HEK293 (cell line): ENCODE data around the gene SEC23B.

Source experiments
- CTCF ChIA-PET: fragments of 350-600 bp; formaldehyde crosslinking; extraction: SDS; loops from one replicate; lab custom pipeline; 2021; ENCODE audit warnings: antibody characterized with exemption; lab: Yijun Ruan, JAX
- POLR2A ChIA-PET: fragments of 300-600 bp; formaldehyde crosslinking; extraction: SDS; loops from one replicate; lab custom pipeline; 2020; ENCODE audit warnings: antibody characterized with exemption, inconsistent platforms; lab: Yijun Ruan, JAX
- H3K27ac ChIP-seq: fragments of 200-500 bp; sonication (Bioruptor generic); 2 replicates; pipeline ENCODE4 v1.5.1; 2014; ENCODE audit warnings: low read depth, low read length, control low read depth, inconsistent platforms; ENCODE audit errors: extremely low read depth
- H3K36me3 ChIP-seq, 2 experiments: fragments of 200-500 bp in 1 of 2; sonication (Bioruptor generic) in 1 of 2; 1 replicate in 1 of 2; 2 replicates in 1 of 2; pipeline ENCODE4 v1.5.1; 2014 to 2017; ENCODE audit warnings: inconsistent platforms in 2 of 2, low read length in 2 of 2; ENCODE audit not compliant: control insufficient read depth in 2 of 2, insufficient read depth in 1 of 2
- H3K4me1 ChIP-seq: fragments of 200-500 bp; sonication (Bioruptor generic); 2 replicates; pipeline ENCODE4 v1.5.1; 2014; ENCODE audit warnings: mild to moderate bottlenecking, low read length, inconsistent platforms; ENCODE audit not compliant: control insufficient read depth, insufficient read depth
- H3K4me3 ChIP-seq: 2 replicates; pipeline ENCODE4 v1.5.1; 2011; ENCODE audit warnings: low read depth, mild to moderate bottlenecking, control low read depth, low read length, moderate library complexity
- H3K9me3 ChIP-seq: fragments of 200-500 bp; sonication (Bioruptor generic); 2 replicates; pipeline ENCODE4 v1.5.1; 2014; ENCODE audit warnings: low read depth, low read length, inconsistent platforms; ENCODE audit not compliant: control insufficient read depth, insufficient read depth
- BCL11A ChIP-seq: fragments of 450-650 bp; formaldehyde crosslinking; IDR thresholded peaks from 2 replicates; pipeline ENCODE4 v1.5.1; 2016; ENCODE audit warnings: low read depth, missing biosample characterization, missing genetic modification characterization
- KLF10 ChIP-seq: fragments of 450-650 bp; IDR thresholded peaks from 2 replicates; pipeline ENCODE4 v1.5.1; 2018; ENCODE audit warnings: missing biosample characterization, mild to moderate bottlenecking, missing genetic modification characterization
- MZF1 ChIP-seq: fragments of 450-650 bp; formaldehyde crosslinking; IDR thresholded peaks from 2 replicates; pipeline ENCODE4 v1.5.1; 2017; ENCODE audit warnings: missing biosample characterization, missing genetic modification characterization, borderline replicate concordance
- REPIN1 ChIP-seq: fragments of 450-650 bp; formaldehyde crosslinking; IDR thresholded peaks from 2 replicates; pipeline ENCODE4 v1.5.1; 2017; ENCODE audit warnings: missing biosample characterization, missing genetic modification characterization, low read depth
- YY1 ChIP-seq: fragments of 450-650 bp; formaldehyde crosslinking; IDR thresholded peaks from 2 replicates; pipeline ENCODE4 v1.5.1; 2018; ENCODE audit warnings: missing biosample characterization, missing genetic modification characterization
- ZBTB20 ChIP-seq: fragments of 450-650 bp; formaldehyde crosslinking; IDR thresholded peaks from 2 replicates; pipeline ENCODE4 v1.5.1; 2016; ENCODE audit warnings: missing biosample characterization, missing genetic modification characterization
- ZBTB48 ChIP-seq: fragments of 450-650 bp; formaldehyde crosslinking; IDR thresholded peaks from 2 replicates; pipeline ENCODE4 v1.5.1; 2016; ENCODE audit warnings: missing biosample characterization, missing genetic modification characterization
- ZIC2 ChIP-seq: fragments of 450-650 bp; formaldehyde crosslinking; IDR thresholded peaks from 2 replicates; pipeline ENCODE4 v1.5.1; 2016; ENCODE audit warnings: missing biosample characterization, missing genetic modification characterization
- ZNF157 ChIP-seq: fragments of 450-650 bp; formaldehyde crosslinking; IDR thresholded peaks from 2 replicates; pipeline ENCODE4 v1.5.1; 2016; ENCODE audit warnings: missing biosample characterization, missing genetic modification characterization
- ZNF169 ChIP-seq: fragments of 450-650 bp; formaldehyde crosslinking; IDR thresholded peaks from 2 replicates; pipeline ENCODE4 v1.5.1; 2016; ENCODE audit warnings: missing biosample characterization, missing genetic modification characterization
- ZNF2 ChIP-seq: fragments of 450-650 bp; formaldehyde crosslinking; IDR thresholded peaks from 2 replicates; pipeline ENCODE4 v1.5.1; 2016; ENCODE audit warnings: missing biosample characterization, missing genetic modification characterization
- ZNF24 ChIP-seq: fragments of 450-650 bp; formaldehyde crosslinking; IDR thresholded peaks from 2 replicates; pipeline ENCODE4 v1.5.1; 2016; ENCODE audit warnings: missing biosample characterization, missing genetic modification characterization
- ZNF266 ChIP-seq: fragments of 450-650 bp; formaldehyde crosslinking; IDR thresholded peaks from 2 replicates; pipeline ENCODE4 v1.5.1; 2016; ENCODE audit warnings: missing biosample characterization, missing genetic modification characterization, low read depth
- ZNF350 ChIP-seq: fragments of 450-650 bp; formaldehyde crosslinking; IDR thresholded peaks from 2 replicates; pipeline ENCODE4 v1.5.0; 2017; ENCODE audit warnings: missing biosample characterization, mild to moderate bottlenecking, missing genetic modification characterization
- ZNF423 ChIP-seq: fragments of 450-650 bp; formaldehyde crosslinking; IDR thresholded peaks from 2 replicates; pipeline ENCODE4 v1.5.1; 2016; ENCODE audit warnings: missing biosample characterization, missing genetic modification characterization
- ZNF433 ChIP-seq: fragments of 450-650 bp; formaldehyde crosslinking; IDR thresholded peaks from 2 replicates; pipeline ENCODE4 v1.5.1; 2016; ENCODE audit warnings: missing biosample characterization, missing genetic modification characterization, low read depth
- ZNF549 ChIP-seq: fragments of 450-650 bp; IDR thresholded peaks from 2 replicates; pipeline ENCODE4 v1.5.1; 2018; ENCODE audit warnings: missing biosample characterization, missing genetic modification characterization, mild to moderate bottlenecking, inconsistent platforms, moderate library complexity
- ZNF658 ChIP-seq: fragments of 450-650 bp; formaldehyde crosslinking; IDR thresholded peaks from 2 replicates; pipeline ENCODE4; 2016; ENCODE audit warnings: missing biosample characterization, missing genetic modification characterization
- ZNF664 ChIP-seq: fragments of 450-650 bp; formaldehyde crosslinking; IDR thresholded peaks from 2 replicates; pipeline ENCODE4 v1.5.1; 2016; ENCODE audit warnings: missing biosample characterization, missing genetic modification characterization
- ZNF791 ChIP-seq: fragments of 450-650 bp; formaldehyde crosslinking; IDR thresholded peaks from 2 replicates; pipeline ENCODE4 v1.5.1; 2016; ENCODE audit warnings: missing biosample characterization, missing genetic modification characterization
- ZSCAN16 ChIP-seq: fragments of 450-650 bp; formaldehyde crosslinking; IDR thresholded peaks from 2 replicates; pipeline ENCODE4 v1.5.1; 2016; ENCODE audit warnings: missing biosample characterization, missing genetic modification characterization
- TF ChIP-seq, protein P1 (sequence below): fragments of 450-650 bp; IDR thresholded peaks from 2 replicates; pipeline ENCODE4 v1.5.1; 2018; ENCODE audit warnings: missing biosample characterization, missing genetic modification characterization
- TF ChIP-seq, protein P2 (sequence below): fragments of 450-650 bp; formaldehyde crosslinking; IDR thresholded peaks from 2 replicates; pipeline ENCODE4 v1.5.1; 2016; ENCODE audit warnings: missing biosample characterization, missing genetic modification characterization

The SEC23B gene

DNA sequence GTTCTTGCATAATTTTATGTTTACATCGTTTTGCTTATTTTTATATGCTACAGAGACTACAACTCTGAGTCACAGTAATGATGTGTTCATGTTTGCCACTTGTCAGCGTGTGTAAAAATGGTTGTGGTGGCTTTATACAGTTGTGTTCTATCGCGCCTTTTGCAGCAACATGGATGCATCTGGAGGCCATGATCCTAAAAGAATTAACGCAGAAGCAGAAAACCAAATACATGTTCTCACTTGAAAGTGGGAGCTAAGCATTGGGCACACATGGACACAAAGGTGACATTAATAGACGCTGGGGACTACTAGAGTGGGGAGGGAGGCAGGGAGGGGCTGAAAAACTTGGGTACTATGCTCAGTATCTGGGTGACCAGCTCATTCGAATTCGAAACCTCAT lies 996 bp upstream of the SEC23B start (continued):
- TF ChIP-seq ZNF664 (tag by site-specific recombination) (no peak), ZBTB48 (tag by site-specific recombination) (no peak), REPIN1 (tag by site-specific recombination) (no peak)
- TF ChIP-seq, protein P1, sequence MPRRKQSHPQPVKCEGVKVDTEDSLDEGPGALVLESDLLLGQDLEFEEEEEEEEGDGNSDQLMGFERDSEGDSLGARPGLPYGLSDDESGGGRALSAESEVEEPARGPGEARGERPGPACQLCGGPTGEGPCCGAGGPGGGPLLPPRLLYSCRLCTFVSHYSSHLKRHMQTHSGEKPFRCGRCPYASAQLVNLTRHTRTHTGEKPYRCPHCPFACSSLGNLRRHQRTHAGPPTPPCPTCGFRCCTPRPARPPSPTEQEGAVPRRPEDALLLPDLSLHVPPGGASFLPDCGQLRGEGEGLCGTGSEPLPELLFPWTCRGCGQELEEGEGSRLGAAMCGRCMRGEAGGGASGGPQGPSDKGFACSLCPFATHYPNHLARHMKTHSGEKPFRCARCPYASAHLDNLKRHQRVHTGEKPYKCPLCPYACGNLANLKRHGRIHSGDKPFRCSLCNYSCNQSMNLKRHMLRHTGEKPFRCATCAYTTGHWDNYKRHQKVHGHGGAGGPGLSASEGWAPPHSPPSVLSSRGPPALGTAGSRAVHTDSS (tag by site-specific recombination), result no peak
- TF ChIP-seq, all 188 proteins: peak for 0

DNA sequence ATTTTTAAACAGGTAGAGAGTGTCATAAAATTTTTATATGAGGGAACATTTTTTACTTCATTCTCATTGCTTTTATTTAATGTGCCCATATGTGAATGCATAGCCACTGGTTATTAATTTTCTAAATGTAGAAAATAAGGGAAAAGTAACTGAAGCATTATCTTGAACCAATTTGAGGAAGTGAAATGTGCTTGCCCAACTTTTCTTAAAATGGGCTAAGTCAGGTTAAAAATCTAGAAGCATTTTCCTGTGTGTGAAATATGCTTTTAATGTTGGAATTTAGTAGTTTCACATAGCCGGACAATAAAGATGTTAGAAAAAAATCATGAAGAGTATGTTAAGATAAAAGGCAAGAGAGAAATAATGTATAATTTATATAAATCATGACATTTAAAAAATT lies 3.8 kb downstream of the SEC23B start:
- CTCF ChIA-PET, result no interaction called here
- H3K36me3 ChIP-seq, result peaks cover 39 to 66% of the 10 kb centered on the region in 2 experiments
- POLR2A ChIA-PET, result no interaction called here

GRCh38 chr20:18513208-18513607 lies 5.5 kb downstream of the SEC23B start:
- Histone ChIP-seq H3K4me1 (no peaks in the 10 kb centered on the region), H3K9me3 (no peaks in the 10 kb centered on the region), H3K36me3 (peaks cover 40 to 75% of the 10 kb centered on the region in 2 experiments), H3K27ac (no peak overlapping the region), H3K4me3 (no peak overlapping the region)
- TF ChIP-seq ZBTB20 (tag by site-specific recombination) (no peak), YY1 (tag by site-specific recombination) (no peak)
- CTCF ChIA-PET, result no interaction called here
- POLR2A ChIA-PET, result no interaction called here

More for the DNA sequence above, 3.8 kb downstream of the SEC23B start:
- TF ChIP-seq ZNF549 (tag by site-specific recombination), result no peak
- TF ChIP-seq ZNF791, result no peak
- no peak for TF ChIP-seq ZNF2
- no peak for TF ChIP-seq BCL11A (tag by site-specific recombination)
- no peak for TF ChIP-seq ZNF266 (tag by site-specific recombination)
- TF ChIP-seq ZNF350, result no peak
- Histone ChIP-seq H3K9me3 (no peaks in the 10 kb centered on the region), H3K4me3 (no peak overlapping the region), H3K4me1 (0 out of 2 replicates have a peak, but pooled peaks cover 2% of the 10 kb centered on the region), H3K27ac (no peak overlapping the region)

- H3K36me3 ChIP-seq, result peaks cover 40 to 75% of the 10 kb centered on the region in 2 experiments
- ChIA-PET POLR2A (interaction anchor here (0.7 kb wide), 1 partner anchor 15 kb away, joined by 6 read pairs; no protein-coding TSS in a partner anchor), CTCF (interaction anchor here (0.9 kb wide), 1 partner anchor 102 kb away, joined by 4 read pairs; no protein-coding TSS in a partner anchor)
- H3K4me3 ChIP-seq, result no peak overlapping the region
- H3K9me3 ChIP-seq, result no peaks in the 10 kb centered on the region
- H3K27ac ChIP-seq, result no peak overlapping the region
- no peaks in the 10 kb centered on the region for H3K4me1 ChIP-seq
- TF ChIP-seq ZBTB20 (tag by site-specific recombination) (no peak), ZNF658 (tag by site-specific recombination) (no peak), ZSCAN16 (no peak), ZNF24 (tag by site-specific recombination) (no peak), ZNF169 (tag by site-specific recombination) (no peak), ZNF157 (tag by site-specific recombination) (no peak), ZNF433 (tag by site-specific recombination) (no peak), ZNF423 (tag by site-specific recombination) (no peak), ZNF664 (tag by site-specific recombination) (no peak), ZIC2 (tag by site-specific recombination) (no peak), KLF10 (no peak), MZF1 (tag by site-specific recombination) (no peak)
- TF ChIP-seq, protein P2, sequence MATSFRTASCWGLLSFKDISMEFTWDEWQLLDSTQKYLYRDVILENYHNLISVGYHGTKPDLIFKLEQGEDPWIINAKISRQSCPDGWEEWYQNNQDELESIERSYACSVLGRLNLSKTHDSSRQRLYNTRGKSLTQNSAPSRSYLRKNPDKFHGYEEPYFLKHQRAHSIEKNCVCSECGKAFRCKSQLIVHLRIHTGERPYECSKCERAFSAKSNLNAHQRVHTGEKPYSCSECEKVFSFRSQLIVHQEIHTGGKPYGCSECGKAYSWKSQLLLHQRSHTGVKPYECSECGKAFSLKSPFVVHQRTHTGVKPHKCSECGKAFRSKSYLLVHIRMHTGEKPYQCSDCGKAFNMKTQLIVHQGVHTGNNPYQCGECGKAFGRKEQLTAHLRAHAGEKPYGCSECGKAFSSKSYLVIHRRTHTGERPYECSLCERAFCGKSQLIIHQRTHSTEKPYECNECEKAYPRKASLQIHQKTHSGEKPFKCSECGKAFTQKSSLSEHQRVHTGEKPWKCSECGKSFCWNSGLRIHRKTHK (tag by site-specific recombination), result no peak
These were observed 6.4 kb downstream of the SEC23B start for GRCh38 chr20:18514127-18514526.
